ENCODE results near the gene ARSG. TPM values are rescaled to one million over a fixed set of nuclear protein-coding genes. Genes with fewer than 3 reads are reported as not detected.

Gene ARSG
- total and polyA plus RNA-seq, 9 of the 15 experiments (the other 6 are each of a cell fraction or from before 2014, with no cell fraction given) = 1.0 to 5.6 (median 1.8) TPM

DNA sequence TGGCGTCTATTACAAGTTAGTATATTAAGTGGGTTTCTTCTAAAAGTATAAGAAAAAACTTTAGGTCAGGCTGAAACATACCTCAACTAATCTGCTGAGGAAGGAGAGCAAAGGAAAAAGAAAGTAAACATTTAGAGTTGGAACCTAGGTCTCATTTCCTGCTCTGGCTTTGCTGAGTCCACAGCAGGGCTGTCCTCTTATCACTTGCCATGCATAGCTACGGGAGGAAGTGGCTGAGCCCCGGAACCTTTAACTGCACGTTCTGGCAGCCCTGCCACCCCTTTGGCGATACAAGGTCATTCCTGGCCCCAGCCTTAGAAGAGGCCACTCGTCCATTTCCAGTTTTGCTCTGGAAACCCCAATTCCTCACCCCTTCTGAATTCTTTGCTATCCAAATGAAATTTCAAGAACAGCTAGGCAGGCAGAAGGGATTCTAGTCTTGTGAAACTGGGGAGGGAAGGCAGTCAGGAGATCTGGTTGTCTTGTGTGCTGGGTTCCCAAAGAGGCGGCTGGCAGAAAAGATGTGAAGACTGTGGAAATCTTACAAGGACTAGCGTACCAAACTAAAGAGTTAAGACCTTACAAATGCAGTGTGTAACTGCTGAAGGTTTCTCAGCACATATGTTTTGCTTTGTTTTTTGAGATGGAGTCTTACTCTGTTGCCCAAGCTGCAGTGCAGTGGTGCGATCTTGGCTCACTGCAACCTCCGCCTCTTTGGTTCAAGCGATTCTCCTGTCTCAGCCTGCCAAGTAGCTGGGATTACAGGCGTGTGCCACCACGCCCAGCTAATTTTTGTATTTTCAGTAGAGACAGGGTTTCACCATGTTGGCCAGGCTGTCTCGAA, 146.9 kb downstream of the ARSG start (continued):
- TF ChIP-seq, protein P1, sequence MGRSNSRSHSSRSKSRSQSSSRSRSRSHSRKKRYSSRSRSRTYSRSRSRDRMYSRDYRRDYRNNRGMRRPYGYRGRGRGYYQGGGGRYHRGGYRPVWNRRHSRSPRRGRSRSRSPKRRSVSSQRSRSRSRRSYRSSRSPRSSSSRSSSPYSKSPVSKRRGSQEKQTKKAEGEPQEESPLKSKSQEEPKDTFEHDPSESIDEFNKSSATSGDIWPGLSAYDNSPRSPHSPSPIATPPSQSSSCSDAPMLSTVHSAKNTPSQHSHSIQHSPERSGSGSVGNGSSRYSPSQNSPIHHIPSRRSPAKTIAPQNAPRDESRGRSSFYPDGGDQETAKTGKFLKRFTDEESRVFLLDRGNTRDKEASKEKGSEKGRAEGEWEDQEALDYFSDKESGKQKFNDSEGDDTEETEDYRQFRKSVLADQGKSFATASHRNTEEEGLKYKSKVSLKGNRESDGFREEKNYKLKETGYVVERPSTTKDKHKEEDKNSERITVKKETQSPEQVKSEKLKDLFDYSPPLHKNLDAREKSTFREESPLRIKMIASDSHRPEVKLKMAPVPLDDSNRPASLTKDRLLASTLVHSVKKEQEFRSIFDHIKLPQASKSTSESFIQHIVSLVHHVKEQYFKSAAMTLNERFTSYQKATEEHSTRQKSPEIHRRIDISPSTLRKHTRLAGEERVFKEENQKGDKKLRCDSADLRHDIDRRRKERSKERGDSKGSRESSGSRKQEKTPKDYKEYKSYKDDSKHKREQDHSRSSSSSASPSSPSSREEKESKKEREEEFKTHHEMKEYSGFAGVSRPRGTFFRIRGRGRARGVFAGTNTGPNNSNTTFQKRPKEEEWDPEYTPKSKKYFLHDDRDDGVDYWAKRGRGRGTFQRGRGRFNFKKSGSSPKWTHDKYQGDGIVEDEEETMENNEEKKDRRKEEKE (IDR thresholded peaks at IDR 0.05; ENCODE audit: borderline replicate concordance in 1 of 2, control insufficient read depth in 1 of 2, low read depth in 2 of 2, low read length in 1 of 2) = 0 out of 4 replicates have a peak, but pooled peaks of 1 of the 2 experiments have one; percentile 39
- no peak for TF ChIP-seq ZNF212 (CRISPR knock-in tag; IDR thresholded peaks at IDR 0.05)
- TF ChIP-seq, protein P2, sequence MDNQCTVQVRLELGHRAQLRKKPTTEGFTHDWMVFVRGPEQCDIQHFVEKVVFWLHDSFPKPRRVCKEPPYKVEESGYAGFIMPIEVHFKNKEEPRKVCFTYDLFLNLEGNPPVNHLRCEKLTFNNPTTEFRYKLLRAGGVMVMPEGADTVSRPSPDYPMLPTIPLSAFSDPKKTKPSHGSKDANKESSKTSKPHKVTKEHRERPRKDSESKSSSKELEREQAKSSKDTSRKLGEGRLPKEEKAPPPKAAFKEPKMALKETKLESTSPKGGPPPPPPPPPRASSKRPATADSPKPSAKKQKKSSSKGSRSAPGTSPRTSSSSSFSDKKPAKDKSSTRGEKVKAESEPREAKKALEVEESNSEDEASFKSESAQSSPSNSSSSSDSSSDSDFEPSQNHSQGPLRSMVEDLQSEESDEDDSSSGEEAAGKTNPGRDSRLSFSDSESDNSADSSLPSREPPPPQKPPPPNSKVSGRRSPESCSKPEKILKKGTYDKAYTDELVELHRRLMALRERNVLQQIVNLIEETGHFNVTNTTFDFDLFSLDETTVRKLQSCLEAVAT (IDR thresholded peaks at IDR 0.05) = no peak
- no peak for TF ChIP-seq GATAD2B (IDR thresholded peaks at IDR 0.05; ENCODE audit: borderline replicate concordance)
- TF ChIP-seq ZNF3 (CRISPR knock-in tag; IDR thresholded peaks at IDR 0.05) = no peak
- TF ChIP-seq IRF2 (CRISPR knock-in tag; IDR thresholded peaks at IDR 0.05) = no peak
- TF ChIP-seq DIDO1 (tag; IDR thresholded peaks at IDR 0.05; ENCODE audit: low read depth) = no peak
- TF ChIP-seq, protein P3, sequence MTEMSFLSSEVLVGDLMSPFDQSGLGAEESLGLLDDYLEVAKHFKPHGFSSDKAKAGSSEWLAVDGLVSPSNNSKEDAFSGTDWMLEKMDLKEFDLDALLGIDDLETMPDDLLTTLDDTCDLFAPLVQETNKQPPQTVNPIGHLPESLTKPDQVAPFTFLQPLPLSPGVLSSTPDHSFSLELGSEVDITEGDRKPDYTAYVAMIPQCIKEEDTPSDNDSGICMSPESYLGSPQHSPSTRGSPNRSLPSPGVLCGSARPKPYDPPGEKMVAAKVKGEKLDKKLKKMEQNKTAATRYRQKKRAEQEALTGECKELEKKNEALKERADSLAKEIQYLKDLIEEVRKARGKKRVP (CRISPR knock-in tag; IDR thresholded peaks at IDR 0.05) = no peak
- TF ChIP-seq, protein P4, sequence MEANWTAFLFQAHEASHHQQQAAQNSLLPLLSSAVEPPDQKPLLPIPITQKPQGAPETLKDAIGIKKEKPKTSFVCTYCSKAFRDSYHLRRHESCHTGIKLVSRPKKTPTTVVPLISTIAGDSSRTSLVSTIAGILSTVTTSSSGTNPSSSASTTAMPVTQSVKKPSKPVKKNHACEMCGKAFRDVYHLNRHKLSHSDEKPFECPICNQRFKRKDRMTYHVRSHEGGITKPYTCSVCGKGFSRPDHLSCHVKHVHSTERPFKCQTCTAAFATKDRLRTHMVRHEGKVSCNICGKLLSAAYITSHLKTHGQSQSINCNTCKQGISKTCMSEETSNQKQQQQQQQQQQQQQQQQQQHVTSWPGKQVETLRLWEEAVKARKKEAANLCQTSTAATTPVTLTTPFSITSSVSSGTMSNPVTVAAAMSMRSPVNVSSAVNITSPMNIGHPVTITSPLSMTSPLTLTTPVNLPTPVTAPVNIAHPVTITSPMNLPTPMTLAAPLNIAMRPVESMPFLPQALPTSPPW (CRISPR knock-in tag; IDR thresholded peaks at IDR 0.05) = peak; percentile 52
- TF ChIP-seq, protein P5, sequence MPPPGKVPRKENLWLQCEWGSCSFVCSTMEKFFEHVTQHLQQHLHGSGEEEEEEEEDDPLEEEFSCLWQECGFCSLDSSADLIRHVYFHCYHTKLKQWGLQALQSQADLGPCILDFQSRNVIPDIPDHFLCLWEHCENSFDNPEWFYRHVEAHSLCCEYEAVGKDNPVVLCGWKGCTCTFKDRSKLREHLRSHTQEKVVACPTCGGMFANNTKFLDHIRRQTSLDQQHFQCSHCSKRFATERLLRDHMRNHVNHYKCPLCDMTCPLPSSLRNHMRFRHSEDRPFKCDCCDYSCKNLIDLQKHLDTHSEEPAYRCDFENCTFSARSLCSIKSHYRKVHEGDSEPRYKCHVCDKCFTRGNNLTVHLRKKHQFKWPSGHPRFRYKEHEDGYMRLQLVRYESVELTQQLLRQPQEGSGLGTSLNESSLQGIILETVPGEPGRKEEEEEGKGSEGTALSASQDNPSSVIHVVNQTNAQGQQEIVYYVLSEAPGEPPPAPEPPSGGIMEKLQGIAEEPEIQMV (tag; conservative IDR thresholded peaks at IDR 0.05; ENCODE audit: low read depth) = no peak
- TF ChIP-seq SRSF3 (IDR thresholded peaks at IDR 0.05; ENCODE audit: insufficient read depth, low read length) = no peak
- no peak for TF ChIP-seq ZNF124 (CRISPR knock-in tag; IDR thresholded peaks at IDR 0.05)
- TF ChIP-seq ZNF707 (CRISPR knock-in tag; conservative IDR thresholded peaks at IDR 0.05) = no peak
